ENCODE results near the gene OR2G3. TPM values are rescaled to one million over a fixed set of nuclear protein-coding genes. Genes with fewer than 3 reads are reported as not detected.

OR2G3 gene
- total and polyA plus RNA-seq, 2 of the 4 experiments (the other 2 are of a cell fraction), result not detected

- Histone ChIP-seq H3K4me3 (ENCODE audit: insufficient read depth, low read depth, low read length) (no peak overlapping the region), H3K9ac (ENCODE audit: low read depth, low read length) (no peak overlapping the region), H3K18ac (ENCODE audit: low read depth, low read length) (no peak overlapping the region), H3K9me1 (ENCODE audit: insufficient read depth, low read length) (no peaks in the 10 kb centered on the region), H3K27me3 (ENCODE audit: control insufficient read depth, insufficient read depth, low read length) (no peaks in the 10 kb centered on the region), H2BK120ac (ENCODE audit: low read depth, low read length) (no peak overlapping the region), H2BK15ac (ENCODE audit: low read depth, low read length) (no peak overlapping the region), H4K91ac (ENCODE audit: insufficient read depth, low read depth, low read length) (no peak overlapping the region), H3K36me3 (ENCODE audit: control insufficient read depth, insufficient read depth, low read length) (no peaks in the 10 kb centered on the region), H3K4me2 (ENCODE audit: low read depth, low read length) (no peak overlapping the region), H4K5ac (ENCODE audit: low read depth, low read length) (no peak overlapping the region), H2BK20ac (ENCODE audit: low read depth, low read length) (no peak overlapping the region), H2AK9ac (replicated peaks; ENCODE audit: low read depth, low read length, poor library complexity) (no peak overlapping the region), H4K20me1 (ENCODE audit: insufficient read depth, low read length) (no peaks in the 10 kb centered on the region), H4K8ac (ENCODE audit: low read depth in 2 of 2, low read length in 2 of 2) (no peak overlapping the region), H3K56ac (ENCODE audit: extremely low read depth, insufficient read depth, low read length) (no peak overlapping the region), H2AFZ (replicated peaks; ENCODE audit: low read length, poor library complexity) (no peak overlapping the region), H3K4me1 (ENCODE audit: control insufficient read depth, insufficient read depth, low read length) (no peaks in the 10 kb centered on the region), H2BK5ac (ENCODE audit: low read depth, low read length, poor library complexity, severe bottlenecking) (no peak overlapping the region), H3K14ac (replicated peaks; ENCODE audit: low read depth, low read length) (no peak overlapping the region), H3K4ac (ENCODE audit: low read depth, low read length) (no peak overlapping the region), H2AK5ac (ENCODE audit: low read depth, low read length) (no peak overlapping the region), H3K9me3 (ENCODE audit: control insufficient read depth, insufficient read depth, low read length) (peaks cover 15% of the 10 kb centered on the region), H3K23ac (ENCODE audit: low read depth, low read length) (no peak overlapping the region), H3K79me1 (ENCODE audit: low read depth in 1 of 2, low read length in 2 of 2) (no peaks in the 10 kb centered on the region), H3K27ac (ENCODE audit: insufficient read depth, low read length) (no peak overlapping the region)
- dilution Hi-C loops (cut with HindIII; ENCODE audit: low sequenced_read_pairs, unreplicated experiment) (no loop called here), in situ Hi-C loops (cut with MboI; ENCODE audit: low sequenced_read_pairs) (no loop called here), intact Hi-C loops (cut with micrococcal nuclease) (no loop called here)
- TF ChIP-seq RFX5 (IDR thresholded peaks at IDR 0.05; ENCODE audit: low read depth, low read length) (no peak), SMC3 (IDR thresholded peaks at IDR 0.05; ENCODE audit: low read depth, low read length) (no peak), ELK1 (IDR thresholded peaks at IDR 0.05; ENCODE audit: borderline replicate concordance, low read depth, low read length) (no peak), RAD21 (IDR thresholded peaks at IDR 0.05; ENCODE audit: low read length) (no peak), POLR2A (IDR thresholded peaks at IDR 0.05; ENCODE audit: low read depth, low read length) (no peak), MXI1 (IDR thresholded peaks at IDR 0.05; ENCODE audit: borderline replicate concordance, low read depth, low read length) (no peak), CTCF (conservative IDR thresholded peaks at IDR 0.05; ENCODE audit: low read depth, low read length) (no peak), USF2 (IDR thresholded peaks at IDR 0.05; ENCODE audit: low read depth, low read length) (no peak), MAFK (IDR thresholded peaks at IDR 0.05; ENCODE audit: low read depth, low read length) (no peak)
- no TSS peak for BruUV-seq (replicated peaks)
- WGBS, 2 experiments (ENCODE audit: extremely low coverage in 2 of 2, insufficient read length in 1 of 2), result 21% methylated on average over 3 of the region's 3 CpGs; no CpG with 5 or more reads in 1 of the 2 experiments
- no peak for ATAC-seq (ENCODE audit: low read depth)
- POLR2A ChIA-PET (ENCODE audit: unreplicated experiment), result no interaction called here
- no peak for DNase-seq
- CTCF ChIA-PET, result no interaction called here
Observed at GRCh38 chr1:247627951-247628350, 22.6 kb downstream of the OR2G3 start.
